DMS153 treated with DMSO at 0.1 percent for 48 hours (cell line): ENCODE results near the gene WWC1.

Experiments used
- DNase-seq: peaks from one replicate; lab custom pipeline; 2025; ENCODE audit not compliant: unreplicated experiment; lab: John Stamatoyannopoulos, UW

Gene WWC1

DNA sequence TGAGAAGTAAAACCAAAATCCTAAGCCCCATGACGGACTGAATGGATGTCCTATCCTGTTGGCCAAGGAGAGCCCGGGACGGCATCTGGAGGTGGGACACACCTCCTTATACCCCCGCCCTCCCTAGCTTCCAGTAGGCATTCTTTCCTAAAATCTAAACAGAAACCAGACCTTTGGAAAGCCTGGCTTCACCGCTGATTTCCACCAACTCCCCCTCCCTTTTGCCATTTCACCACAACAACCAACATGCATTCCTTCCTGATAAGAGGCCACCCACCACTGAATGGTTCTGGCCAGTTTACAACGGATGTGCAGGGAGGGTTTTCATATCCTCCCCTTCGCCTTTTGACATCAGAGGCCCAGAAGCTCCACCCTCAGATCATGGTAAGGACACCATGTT lies 185.6 kb downstream of the WWC1 start:
- DNase-seq = no peak

- DNase-seq = no peak
Observed at GRCh38 chr5:168479166-168479565, 187.7 kb downstream of the WWC1 start.

DNA sequence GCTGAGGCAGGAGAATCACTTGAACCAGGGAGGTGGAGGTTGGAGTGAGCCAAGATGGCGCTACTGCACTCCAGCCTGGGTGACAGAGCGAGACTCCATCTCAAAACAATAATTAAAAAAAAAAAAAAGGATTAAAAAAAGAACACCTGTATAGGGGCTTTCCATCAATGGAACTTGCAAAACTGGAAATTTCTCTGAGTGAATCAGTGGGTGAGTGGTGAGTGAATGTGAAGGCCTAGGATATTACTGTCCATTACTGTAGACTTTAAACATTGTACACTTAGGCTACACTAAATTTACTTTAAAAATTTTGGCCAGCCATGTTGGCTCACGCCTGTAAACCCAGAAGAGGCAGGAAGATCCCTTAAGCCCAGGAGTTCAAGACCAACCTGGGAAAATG lies 189.2 kb downstream of the WWC1 start:
- no peak for DNase-seq

DNA sequence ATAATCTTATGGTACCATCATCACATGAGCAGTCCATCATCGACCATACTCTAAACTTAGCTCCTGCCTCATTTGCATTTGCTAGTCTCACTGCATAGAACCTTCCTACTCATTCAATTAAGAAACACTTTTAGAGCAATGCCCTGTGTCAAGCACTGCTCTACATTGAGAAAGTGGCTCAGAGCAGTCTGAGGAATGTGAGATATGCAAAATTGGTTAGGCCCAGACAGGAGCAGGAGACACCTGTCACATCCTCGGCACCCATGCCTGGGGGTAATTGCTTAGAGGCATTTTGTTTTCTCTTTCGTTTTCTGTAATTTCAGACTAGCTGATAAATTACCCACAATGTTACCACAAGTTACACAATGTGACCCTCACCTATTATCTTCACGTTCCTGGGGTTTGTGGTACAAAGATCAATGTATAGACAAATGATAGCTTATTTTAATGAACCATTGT lies 189.9 kb downstream of the WWC1 start:
- no peak for DNase-seq

DNA sequence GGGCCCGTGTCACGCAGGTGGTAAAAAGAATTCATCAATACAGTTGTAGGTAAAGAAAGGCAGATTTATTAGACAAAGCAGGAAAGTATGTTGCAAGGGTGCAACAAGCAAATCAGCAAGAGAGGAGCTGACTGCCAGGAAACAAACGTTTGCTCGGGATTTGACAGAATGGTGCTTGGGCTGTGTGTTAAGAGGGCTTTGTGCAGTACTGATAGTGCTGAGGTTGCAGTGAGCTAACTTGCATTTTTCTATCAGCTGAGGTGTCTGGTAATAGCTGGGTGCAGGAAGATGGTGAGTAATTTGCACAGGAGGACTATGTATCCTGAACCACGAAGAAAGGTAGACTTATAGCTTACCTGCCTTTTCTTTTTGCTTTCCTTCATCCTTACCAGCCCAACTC lies 190.9 kb downstream of the WWC1 start:
- no peak for DNase-seq

DNA sequence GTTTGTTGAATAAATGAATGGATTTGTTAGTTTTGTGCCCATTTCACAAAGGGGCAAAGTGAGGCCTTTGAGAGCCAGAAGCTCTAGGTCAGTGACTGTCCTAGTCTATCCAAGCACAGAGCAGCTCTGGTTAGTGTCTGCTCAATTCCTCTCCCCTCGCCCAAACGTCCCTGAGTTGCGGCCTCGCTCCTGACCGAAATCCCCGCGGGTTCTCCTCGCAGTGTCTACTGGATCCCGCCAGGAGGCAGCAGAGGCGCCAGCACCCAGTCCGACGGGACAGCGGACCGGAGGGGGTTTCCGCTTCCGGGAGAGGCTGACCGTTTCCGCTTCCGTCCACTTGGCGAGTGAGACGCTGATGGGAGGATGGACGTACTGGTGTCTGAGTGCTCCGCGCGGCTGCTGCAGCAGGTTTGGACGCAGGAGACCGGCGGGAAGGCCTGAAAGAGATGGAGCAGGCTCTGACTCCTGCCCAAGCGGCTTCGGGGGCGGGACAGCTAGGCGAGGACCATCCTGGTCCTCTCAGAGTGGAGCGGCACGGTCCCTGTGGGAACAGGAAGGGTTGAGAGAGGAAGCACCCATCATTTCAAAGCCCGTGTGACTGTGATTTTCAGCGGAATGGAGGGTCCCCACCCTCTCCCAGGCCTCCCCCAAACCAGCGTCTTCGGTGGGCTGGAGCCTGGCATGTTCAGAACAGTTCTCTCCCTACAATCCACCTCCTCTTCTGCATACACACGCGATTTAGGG lies 194.9 kb downstream of the WWC1 start, which contains the start of gene RARS1:
TSS of gene RARS1 (plus strand) at position 336 of the 744 bp plus-strand sequence. CDS start at position 364, 28 bp downstream.
- DNase-seq = peak; percentile 39

DNA sequence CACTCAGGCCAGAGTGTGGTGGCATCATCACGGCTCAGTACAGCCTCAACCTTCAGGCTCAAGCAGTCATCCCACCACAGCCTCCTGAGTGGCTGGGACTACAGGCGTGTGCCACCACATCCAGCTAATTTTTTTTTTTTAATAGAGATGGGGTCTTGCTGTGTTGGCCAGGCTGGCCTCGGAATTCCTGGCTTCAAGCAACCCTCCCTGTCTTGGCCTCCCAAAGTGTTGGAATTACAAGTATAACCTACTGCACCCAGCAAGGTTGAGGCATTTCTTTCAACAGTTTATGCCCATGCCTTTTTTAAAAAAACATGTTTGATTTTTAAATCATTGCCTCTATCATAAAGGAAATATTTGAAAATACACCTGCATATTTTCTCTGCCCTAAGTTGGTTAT lies 197.6 kb downstream of the WWC1 start:
- no peak for DNase-seq

GRCh38 chr5:168494057-168494555 lies 202.7 kb downstream of the WWC1 start:
- DNase-seq = no peak

- DNase-seq = no peak
Observed at GRCh38 chr5:168502563-168503237, 211.3 kb downstream of the WWC1 start.

DNA sequence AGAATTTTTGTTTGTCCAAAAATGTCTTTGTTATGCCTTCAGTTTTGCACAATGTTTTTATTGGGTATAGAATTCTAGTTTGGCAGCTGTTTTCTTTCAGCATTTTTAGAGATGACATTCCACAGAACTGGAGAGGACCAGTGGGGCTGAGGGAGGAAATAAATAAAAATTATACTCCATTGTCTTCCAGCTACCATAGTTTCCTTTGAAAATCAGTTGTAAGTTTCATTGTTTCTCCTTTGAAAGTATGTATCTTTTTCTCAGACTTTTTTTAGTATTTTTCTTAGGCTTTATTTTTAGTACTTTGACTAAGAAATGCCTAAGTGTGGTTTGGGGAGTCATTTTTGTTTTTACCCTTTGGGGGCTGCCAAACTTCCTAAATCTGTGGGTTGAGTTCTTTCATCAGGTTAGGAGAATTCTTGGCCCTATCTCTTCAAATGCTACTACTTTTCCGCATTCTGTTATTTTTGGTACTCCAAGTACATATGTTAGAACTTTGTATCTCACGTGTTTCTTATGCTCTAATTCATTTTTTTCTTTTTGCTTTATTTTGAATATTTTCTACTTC lies 222.5 kb downstream of the WWC1 start:
- no peak for DNase-seq
